NCI-H1092 (cell line): Measurements from ENCODE around the gene PCSK2.
A peak's percentile ranks its signal among the peaks of the same experiment; 100 is the strongest.

ENCODE experiments used
- DNase-seq: peaks from one replicate; lab custom pipeline; 2025; lab: John Stamatoyannopoulos, UW

PCSK2 gene

DNA sequence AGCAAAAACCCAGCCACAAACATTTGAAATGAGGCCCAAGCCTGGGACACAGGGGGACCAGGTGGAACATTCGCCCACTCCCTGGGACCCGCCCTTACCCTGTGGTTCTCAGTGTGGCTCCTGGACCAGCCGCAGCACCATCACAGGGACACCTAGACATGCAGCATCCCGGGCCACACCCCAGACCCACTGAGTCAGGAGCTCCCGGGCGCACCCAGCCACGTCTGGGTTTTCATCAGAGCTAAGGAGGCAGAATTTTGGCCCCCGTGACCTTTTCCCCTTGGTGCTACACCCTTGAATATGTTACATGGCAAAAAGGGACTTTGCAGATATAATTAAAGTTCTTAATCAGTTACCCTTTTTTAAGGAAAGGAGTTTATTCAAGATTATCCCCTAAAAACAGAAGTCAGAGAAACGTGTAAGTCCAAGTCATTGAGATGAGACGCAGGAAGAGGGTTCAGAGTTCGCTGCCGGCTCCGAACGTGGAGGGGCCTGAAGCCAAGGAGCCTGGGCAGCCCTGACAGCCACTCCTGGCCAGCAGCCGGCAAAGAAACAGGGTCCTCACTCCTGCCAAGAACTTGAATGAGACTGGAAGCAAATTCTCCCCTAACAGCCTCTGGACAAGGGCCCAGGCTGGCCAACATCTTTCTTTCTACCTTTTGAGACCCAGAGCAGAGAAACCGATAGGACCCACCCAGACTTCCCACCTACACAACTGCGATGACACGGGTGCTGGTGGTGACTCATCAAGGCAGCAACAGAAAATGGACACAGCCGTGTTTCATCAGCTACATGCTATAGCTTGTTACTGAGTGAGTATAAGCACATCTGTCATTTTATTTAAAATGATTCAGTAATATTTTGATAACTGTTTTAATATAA is 279.0 kb downstream of the PCSK2 start:
- no peak for DNase-seq

DNA sequence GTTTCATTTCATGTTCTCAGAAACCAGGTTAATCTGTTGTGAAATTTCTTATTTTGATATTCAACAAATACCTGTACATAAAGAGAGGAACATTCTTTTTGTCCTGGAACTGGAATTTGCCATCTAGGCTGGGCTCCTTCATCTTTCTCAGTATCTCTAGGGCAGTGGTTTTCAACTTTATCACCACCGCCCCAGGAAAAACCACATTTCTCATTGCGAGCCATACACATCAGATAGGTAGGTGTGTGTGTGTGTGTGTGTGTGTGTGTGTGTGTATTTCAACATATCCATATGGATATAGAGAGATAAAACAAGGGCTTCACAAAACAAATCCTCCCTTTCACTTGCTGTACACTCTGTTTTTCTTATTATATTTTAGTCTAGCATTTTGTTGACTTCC is 280.2 kb downstream of the PCSK2 start:
- no peak for DNase-seq

- no peak for DNase-seq
Measured at GRCh38 chr20:17507531-17507930, 280.7 kb downstream of the PCSK2 start.

- DNase-seq = no peak
Measured at GRCh38 chr20:17508756-17509155, 281.9 kb downstream of the PCSK2 start.

- DNase-seq = no peak
Measured at GRCh38 chr20:17510548-17510947, 283.7 kb downstream of the PCSK2 start.

GRCh38 chr20:17511401-17511800 is 284.6 kb downstream of the PCSK2 start:
- DNase-seq = no peak

DNA sequence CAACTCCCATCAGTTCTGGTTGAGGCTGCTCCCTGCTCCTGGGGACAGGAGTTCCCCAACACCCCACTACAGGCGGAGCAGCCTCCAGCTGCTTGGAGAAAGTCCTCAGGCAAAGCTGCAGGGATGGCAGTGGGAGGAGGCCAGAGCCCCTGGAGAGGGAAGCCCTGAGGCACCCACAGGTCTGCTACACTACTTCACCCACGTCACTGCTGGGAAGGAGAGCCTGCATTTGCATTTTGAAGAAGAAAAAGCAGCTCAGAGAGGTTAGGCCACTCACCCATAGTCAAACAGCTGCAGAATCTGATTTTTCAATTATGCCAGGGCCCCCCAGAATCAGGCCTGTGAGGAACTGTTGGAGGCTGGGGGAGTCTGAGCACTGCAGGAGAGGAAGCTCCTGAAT is 287.1 kb downstream of the PCSK2 start:
- DNase-seq = no peak

DNA sequence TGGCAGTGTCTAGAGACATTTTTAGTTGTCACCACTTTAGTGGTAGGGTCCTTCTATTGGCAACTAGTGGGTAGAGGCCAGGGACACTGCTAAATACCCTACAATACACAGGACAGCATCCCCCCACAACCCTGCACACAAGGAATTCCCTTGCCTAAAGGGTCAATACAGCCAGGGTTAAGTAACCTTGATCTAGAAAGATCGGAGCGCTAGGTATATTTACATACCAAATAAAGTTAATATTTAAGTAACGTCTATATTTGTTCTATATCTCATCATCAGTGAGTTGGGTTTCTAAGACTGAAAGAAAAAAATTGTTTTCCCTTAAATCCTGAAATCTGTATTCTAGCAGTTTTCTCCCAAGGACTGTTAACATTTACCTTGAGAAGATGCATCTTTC is 288.2 kb downstream of the PCSK2 start:
- no peak for DNase-seq

DNA sequence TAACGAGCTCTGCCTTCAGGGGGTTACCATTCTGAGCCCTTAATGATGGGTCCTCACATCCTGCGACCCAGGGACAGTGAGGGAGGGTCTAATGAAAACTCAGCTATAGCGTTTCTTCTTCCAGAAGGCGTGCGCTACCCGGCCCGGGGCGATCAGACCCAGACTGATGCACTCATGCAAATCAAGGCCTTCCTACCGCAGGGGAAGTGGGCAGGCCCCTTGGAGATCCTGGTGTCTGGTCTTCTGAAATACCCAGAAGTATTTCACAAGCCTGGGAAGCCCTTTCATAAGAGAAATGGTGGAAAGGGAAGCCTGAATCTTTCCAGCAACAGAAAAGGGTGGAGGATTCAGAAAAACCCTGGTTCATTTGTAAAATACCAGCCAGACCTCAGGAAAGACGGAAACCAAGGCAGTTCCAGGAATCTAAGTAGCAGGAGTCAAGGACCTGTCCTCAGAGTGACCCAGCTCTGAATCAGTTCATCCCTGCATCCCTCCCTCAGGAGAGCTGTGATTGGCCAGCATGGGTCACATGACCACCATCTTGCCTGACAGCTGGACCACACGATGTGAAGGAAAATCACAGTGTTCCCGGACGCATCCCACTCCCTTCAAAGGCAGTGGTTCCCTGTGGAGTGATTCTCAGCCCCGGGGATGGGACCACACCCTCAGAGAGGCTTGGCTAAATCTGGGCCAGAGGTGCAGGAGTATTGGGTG is 291.7 kb downstream of the PCSK2 start:
- DNase-seq = no peak

- no peak for DNase-seq
Measured at GRCh38 chr20:17519606-17520285, 292.9 kb downstream of the PCSK2 start.

- no peak for DNase-seq
Measured at GRCh38 chr20:17520583-17520982, 293.7 kb downstream of the PCSK2 start.

- DNase-seq = no peak
Measured at GRCh38 chr20:17522528-17522927, 295.7 kb downstream of the PCSK2 start.

GRCh38 chr20:17523326-17523725 is 296.5 kb downstream of the PCSK2 start:
- DNase-seq = no peak

GRCh38 chr20:17524560-17524959 is 297.7 kb downstream of the PCSK2 start:
- DNase-seq = no peak

DNA sequence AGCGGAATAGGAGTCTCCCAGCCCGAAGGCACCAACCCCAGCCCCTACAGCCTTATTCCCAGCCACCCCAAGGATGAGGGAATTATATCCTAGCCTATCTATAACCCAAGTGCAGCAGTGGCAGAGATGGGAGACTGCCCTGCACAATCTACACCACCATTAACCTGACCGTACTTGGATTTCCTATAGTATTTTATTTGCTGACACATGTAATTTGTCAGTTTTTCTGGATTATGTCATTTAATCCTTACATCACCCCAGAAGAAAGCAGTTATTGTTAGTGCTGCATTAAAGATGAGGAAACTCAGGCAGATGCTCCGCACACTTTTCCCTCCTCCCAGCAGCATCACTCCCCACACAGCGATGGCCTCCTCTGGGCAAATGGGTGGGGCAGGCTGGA is 298.3 kb downstream of the PCSK2 start:
- DNase-seq = no peak

DNA sequence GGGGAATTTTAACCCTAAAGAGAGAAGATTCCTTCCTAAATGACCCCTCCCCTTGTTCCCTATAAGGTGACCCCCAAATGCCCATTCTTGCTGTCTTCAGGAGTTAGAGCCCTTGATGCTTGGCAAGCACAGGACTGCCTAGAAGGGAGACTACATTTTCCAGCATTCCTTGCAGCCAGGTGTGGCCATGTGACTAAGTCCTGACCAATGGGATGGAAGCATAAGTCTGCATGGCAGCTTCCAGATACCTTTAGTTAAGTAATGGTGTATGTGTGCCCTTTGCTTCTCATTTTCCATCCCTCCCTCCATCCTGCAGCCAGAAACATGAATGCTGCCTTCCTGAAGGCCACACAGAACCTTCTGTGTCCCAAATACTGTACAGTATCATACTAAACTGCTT is 298.8 kb downstream of the PCSK2 start:
- DNase-seq = no peak

- no peak for DNase-seq
Measured at GRCh38 chr20:17529586-17529985, 302.7 kb downstream of the PCSK2 start.

DNA sequence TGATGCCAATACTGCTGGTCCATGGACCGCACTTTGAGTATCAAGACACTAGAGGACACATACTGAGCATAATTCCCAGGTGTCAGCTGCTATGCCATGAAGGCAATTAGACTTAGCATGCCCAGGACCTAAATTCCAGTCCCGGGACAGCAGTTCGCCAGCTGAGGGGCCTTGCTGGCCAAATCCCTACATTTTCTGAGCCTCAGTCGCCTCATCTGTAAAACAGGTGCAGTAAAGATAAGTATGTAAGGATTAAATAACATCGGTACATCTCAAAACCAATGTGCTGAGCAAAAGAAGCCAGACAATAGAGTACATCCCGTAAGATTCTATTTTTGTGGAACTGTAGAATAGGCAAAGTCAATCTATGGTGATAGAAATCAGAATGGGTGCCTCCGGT is 303.3 kb downstream of the PCSK2 start:
- no peak for DNase-seq

DNA sequence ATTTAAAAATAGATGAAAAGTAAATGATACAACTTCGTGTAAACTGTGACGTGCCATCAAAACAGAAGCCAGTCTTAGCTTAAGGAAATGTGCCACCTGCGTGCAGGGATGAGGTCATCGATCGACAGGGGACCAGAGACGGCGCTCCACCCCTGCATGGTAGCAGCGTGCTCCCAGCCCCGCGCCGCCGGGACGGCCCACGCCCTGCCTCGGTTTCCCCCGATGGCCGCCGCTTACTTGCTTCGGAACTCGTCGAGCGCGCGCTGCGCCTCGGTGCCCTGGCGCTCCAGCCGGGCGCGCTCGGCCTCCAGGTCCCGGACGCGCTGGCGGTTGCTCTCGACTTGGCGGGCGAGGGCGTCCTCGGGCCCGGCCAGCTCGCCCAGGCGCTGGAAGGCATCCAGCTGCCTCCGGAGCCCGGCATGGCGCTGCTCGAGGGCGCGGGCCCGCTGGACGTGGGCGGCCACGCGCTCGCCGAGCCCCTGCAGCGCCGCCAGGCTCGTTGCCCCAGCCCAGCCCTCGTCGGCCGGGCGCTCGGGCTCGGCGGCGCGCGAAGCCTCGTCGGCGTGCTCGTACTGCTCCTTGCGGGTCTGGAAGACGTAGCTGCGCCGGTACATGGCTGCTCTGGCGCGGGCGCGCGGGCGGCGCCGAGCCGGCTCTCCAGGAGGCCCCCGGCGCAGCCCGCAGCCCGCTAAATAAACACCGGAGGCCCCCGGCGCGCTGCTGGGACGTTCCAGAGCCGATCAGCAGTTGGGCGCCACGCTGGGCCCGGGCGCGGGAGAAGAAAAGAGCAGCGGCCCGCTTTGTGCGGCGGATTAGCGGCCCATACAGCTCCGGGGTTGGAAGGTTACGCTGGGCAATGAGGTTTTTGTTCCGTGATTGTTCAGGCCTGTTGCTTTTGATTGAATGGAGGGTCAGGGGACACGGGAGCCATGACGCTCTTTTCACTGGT is 304.1 kb downstream of the PCSK2 start, which contains the start of gene BFSP1:
Gene BFSP1, minus strand, starts transcription at position 664 of the 949 bp plus-strand sequence. Its CDS starts 50 bp downstream, at position 614.
- peak; percentile 53 for DNase-seq

- no peak for DNase-seq
Measured at GRCh38 chr20:17531665-17532025, 304.8 kb downstream of the PCSK2 start.

- peak; percentile 5 for DNase-seq
Measured at GRCh38 chr20:17533396-17533795, 306.6 kb downstream of the PCSK2 start.

DNA sequence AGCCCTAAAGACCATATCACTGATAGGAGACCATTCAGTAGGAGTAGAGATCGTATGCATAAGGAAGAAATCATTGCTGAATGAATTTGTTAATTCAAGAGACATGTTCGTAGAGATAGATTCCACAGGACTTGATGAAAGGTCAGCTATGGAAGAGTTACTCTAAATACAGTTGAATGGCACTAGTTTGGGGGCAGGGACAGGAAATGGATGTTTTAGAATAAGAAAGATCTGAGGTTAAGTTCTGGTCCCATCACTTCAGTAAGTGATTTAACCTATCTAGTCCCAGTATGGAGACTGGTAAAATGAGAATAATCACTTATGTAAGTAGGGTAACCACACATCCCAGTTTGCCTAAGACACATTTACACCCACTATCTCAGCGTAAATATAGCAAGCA is 307.2 kb downstream of the PCSK2 start:
- no peak for DNase-seq
